Epidermal melanocyte (primary cell): ENCODE results near the gene STON2.

Source experiments
- DNase-seq: peaks from one replicate; pipeline ENCODE4 v3.0.0; 2011; ENCODE audit warnings: low spot score; ENCODE audit not compliant: insufficient read length

STON2 gene

GRCh38 chr14:81418057-81418790, 18.1 kb upstream of the STON2 start:
- DNase-seq = no peak

- no peak for DNase-seq
Measured at GRCh38 chr14:81416981-81417380, 16.9 kb upstream of the STON2 start.

- no peak for DNase-seq
Measured at GRCh38 chr14:81416194-81416952, 16.2 kb upstream of the STON2 start.

- DNase-seq = no peak
Measured at GRCh38 chr14:81415781-81416180, 15.7 kb upstream of the STON2 start.

GRCh38 chr14:81414123-81414522, 14.0 kb upstream of the STON2 start:
- no peak for DNase-seq

- no peak for DNase-seq
Measured at GRCh38 chr14:81412779-81413178, 12.7 kb upstream of the STON2 start.

GRCh38 chr14:81408595-81408994, 8.5 kb upstream of the STON2 start:
- no peak for DNase-seq

GRCh38 chr14:81406863-81407262, 6.7 kb upstream of the STON2 start:
- no peak for DNase-seq

- DNase-seq = no peak
Measured at GRCh38 chr14:81402123-81402495, 2.0 kb upstream of the STON2 start.

GRCh38 chr14:81401420-81402122, 1.4 kb upstream of the STON2 start:
- peak; percentile 56 for DNase-seq

- peak; percentile 51 for DNase-seq
Measured at GRCh38 chr14:81400852-81401251, 728 bp upstream of the STON2 start.

GRCh38 chr14:81398196-81398891, 1.8 kb downstream of the STON2 start:
- no peak for DNase-seq

- no peak for DNase-seq
Measured at GRCh38 chr14:81396113-81396512, 4.0 kb downstream of the STON2 start.

- DNase-seq = no peak
Measured at GRCh38 chr14:81394739-81395138, 5.4 kb downstream of the STON2 start.

- no peak for DNase-seq
Measured at GRCh38 chr14:81392976-81393643, 7.0 kb downstream of the STON2 start.

GRCh38 chr14:81392052-81392451, 8.1 kb downstream of the STON2 start:
- DNase-seq = no peak

- no peak for DNase-seq
Measured at GRCh38 chr14:81390696-81391095, 9.4 kb downstream of the STON2 start.

- no peak for DNase-seq
Measured at GRCh38 chr14:81388336-81388735, 11.8 kb downstream of the STON2 start.

GRCh38 chr14:81386290-81386745, 13.8 kb downstream of the STON2 start:
- DNase-seq = no peak

- DNase-seq = no peak
Measured at GRCh38 chr14:81385886-81386285, 14.2 kb downstream of the STON2 start.

- DNase-seq = no peak
Measured at GRCh38 chr14:81385419-81385818, 14.7 kb downstream of the STON2 start.
